ENCODE measurements around the gene BHMT. TPM values are rescaled to one million over a fixed set of nuclear protein-coding genes. Genes with fewer than 3 reads are reported as not detected.

BHMT gene
- total RNA-seq, 3 donors from 2014 or later (not counting 1 experiment from before 2014, with no cell fraction given) = not detected

- ATAC-seq = no peak
- intact Hi-C loops (cut with micrococcal nuclease) = no loop called here
- H3K4me3 Mint-ChIP-seq = no peak overlapping the region
- H3K4me1 Mint-ChIP-seq = no peaks in the 10 kb centered on the region
- WGBS (ENCODE audit: insufficient coverage) = 69% methylated on average over 3 of the region's 3 CpGs
- H3K9me3 Mint-ChIP-seq = no peaks in the 10 kb centered on the region
- H3K36me3 ChIP-seq (ENCODE audit: control insufficient read depth, insufficient read depth, low read length) = no peaks in the 10 kb centered on the region
- TF ChIP-seq, protein P1, sequence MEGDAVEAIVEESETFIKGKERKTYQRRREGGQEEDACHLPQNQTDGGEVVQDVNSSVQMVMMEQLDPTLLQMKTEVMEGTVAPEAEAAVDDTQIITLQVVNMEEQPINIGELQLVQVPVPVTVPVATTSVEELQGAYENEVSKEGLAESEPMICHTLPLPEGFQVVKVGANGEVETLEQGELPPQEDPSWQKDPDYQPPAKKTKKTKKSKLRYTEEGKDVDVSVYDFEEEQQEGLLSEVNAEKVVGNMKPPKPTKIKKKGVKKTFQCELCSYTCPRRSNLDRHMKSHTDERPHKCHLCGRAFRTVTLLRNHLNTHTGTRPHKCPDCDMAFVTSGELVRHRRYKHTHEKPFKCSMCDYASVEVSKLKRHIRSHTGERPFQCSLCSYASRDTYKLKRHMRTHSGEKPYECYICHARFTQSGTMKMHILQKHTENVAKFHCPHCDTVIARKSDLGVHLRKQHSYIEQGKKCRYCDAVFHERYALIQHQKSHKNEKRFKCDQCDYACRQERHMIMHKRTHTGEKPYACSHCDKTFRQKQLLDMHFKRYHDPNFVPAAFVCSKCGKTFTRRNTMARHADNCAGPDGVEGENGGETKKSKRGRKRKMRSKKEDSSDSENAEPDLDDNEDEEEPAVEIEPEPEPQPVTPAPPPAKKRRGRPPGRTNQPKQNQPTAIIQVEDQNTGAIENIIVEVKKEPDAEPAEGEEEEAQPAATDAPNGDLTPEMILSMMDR (IDR thresholded peaks at IDR 0.05) = no peak
- no peak overlapping the region for H3K27ac ChIP-seq (ENCODE audit: low read length)
- no peaks in the 10 kb centered on the region for H3K27me3 ChIP-seq (ENCODE audit: control insufficient read depth, insufficient read depth, low read length)
- no peaks in the 10 kb centered on the region for H3K9me3 ChIP-seq (ENCODE audit: control insufficient read depth, insufficient read depth, low read length)
- no peak for DNase-seq
- peaks cover 9 to 17% of the 10 kb centered on the region in 2 donors for H3K27me3 Mint-ChIP-seq (ENCODE audit: low read depth in 2 of 2)
- no peak overlapping the region for H3K4me3 ChIP-seq (ENCODE audit: low read length)
- no peak overlapping the region for H3K27ac Mint-ChIP-seq
- no peaks in the 10 kb centered on the region for H3K36me3 Mint-ChIP-seq
- no peaks in the 10 kb centered on the region for H3K4me1 ChIP-seq (ENCODE audit: control insufficient read depth, insufficient read depth, low read length)
Observed at GRCh38 chr5:79140553-79140952, 28.9 kb downstream of the BHMT start.

DNA sequence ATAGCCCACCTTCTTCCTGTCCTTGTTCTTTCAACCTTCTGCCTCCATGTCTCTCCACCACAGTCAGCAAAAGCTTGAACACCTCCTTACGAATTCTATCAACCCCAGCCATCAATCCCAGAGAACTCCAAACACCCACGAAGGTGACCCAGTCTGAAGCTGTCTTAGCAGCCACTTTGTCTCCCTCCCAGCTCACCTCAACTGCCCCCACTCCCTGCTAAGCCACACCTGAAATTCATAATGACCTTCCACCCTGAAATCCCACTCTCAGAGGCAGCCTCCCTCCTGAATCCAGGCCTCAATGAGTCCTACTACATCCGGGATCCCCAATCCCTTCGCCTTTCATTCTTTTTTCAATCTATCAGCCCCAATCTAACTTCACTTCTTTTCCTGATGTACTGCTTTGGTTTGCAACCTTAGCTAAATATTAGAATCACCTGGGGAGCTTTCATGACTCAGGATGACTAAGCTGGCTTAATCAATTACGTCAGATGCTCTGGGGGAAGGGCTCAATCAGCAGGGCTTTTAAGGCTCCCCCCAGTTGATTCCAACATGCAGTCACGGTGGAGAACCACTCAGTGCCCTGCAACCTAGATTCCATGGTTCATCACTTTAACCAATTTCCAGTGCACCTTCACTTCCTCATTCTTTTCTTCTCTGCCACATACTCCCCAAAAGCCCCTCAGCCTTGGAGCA lies 32.2 kb downstream of the BHMT start:
- no peaks in the 10 kb centered on the region for H3K9me3 ChIP-seq (ENCODE audit: control insufficient read depth, insufficient read depth, low read length)
- TF ChIP-seq, protein P1 (IDR thresholded peaks at IDR 0.05) = no peak
- H3K4me3 ChIP-seq (ENCODE audit: low read length) = no peak overlapping the region
- Mint-ChIP-seq H3K4me1 (no peaks in the 10 kb centered on the region), H3K36me3 (no peaks in the 10 kb centered on the region), H3K9me3 (no peaks in the 10 kb centered on the region), H3K27ac (no peak overlapping the region), H3K27me3 (ENCODE audit: low read depth in 2 of 2) (peaks cover 9 to 17% of the 10 kb centered on the region in 2 donors), H3K4me3 (no peak overlapping the region)
- H3K27ac ChIP-seq (ENCODE audit: low read length) = no peak overlapping the region
- DNase-seq (no peak), ATAC-seq (no peak)
- intact Hi-C loops (cut with micrococcal nuclease) = no loop called here
- H3K36me3 ChIP-seq (ENCODE audit: control insufficient read depth, insufficient read depth, low read length) = no peaks in the 10 kb centered on the region
- 79% methylated on average over 6 of the region's 6 CpGs for WGBS (ENCODE audit: insufficient coverage)
- H3K27me3 ChIP-seq (ENCODE audit: control insufficient read depth, insufficient read depth, low read length) = no peaks in the 10 kb centered on the region
- no peaks in the 10 kb centered on the region for H3K4me1 ChIP-seq (ENCODE audit: control insufficient read depth, insufficient read depth, low read length)

- H3K27me3 Mint-ChIP-seq (ENCODE audit: low read depth in 2 of 2) = peaks cover 9 to 13% of the 10 kb centered on the region in 2 donors
- TF ChIP-seq, protein P1 (IDR thresholded peaks at IDR 0.05) = no peak
- no peaks in the 10 kb centered on the region for H3K9me3 Mint-ChIP-seq
- Histone ChIP-seq H3K4me3 (ENCODE audit: low read length) (no peak overlapping the region), H3K9me3 (ENCODE audit: control insufficient read depth, insufficient read depth, low read length) (no peaks in the 10 kb centered on the region), H3K36me3 (ENCODE audit: control insufficient read depth, insufficient read depth, low read length) (no peaks in the 10 kb centered on the region), H3K27me3 (ENCODE audit: control insufficient read depth, insufficient read depth, low read length) (no peaks in the 10 kb centered on the region), H3K27ac (ENCODE audit: low read length) (no peak overlapping the region), H3K4me1 (ENCODE audit: control insufficient read depth, insufficient read depth, low read length) (no peaks in the 10 kb centered on the region)
- H3K27ac Mint-ChIP-seq = no peak overlapping the region
- no peaks in the 10 kb centered on the region for H3K4me1 Mint-ChIP-seq
- ATAC-seq (no peak), DNase-seq (no peak)
- no peaks in the 10 kb centered on the region for H3K36me3 Mint-ChIP-seq
- no peak overlapping the region for H3K4me3 Mint-ChIP-seq
- intact Hi-C loops (cut with micrococcal nuclease) = no loop called here
Observed at GRCh38 chr5:79147076-79147475, 35.5 kb downstream of the BHMT start.

DNA sequence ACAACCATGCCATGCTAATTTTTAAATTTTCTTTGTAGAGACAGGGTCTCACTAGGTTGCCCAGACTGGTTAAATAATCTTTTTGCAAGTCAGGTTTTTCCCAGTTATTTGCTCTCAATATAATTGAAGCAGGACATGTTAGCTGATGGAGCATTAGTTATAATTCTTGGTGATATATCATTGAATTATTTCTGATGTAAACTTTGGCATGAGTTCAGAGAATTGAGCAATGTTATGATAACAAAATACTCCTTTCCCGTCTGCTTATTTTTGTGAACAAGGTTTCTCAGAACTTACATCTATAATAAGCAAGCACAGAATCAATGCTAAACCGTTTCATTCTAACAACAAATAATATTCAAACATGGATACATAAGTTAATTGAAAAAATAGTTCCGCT lies 37.8 kb downstream of the BHMT start:
- no peaks in the 10 kb centered on the region for H3K4me1 Mint-ChIP-seq
- H3K27ac Mint-ChIP-seq = no peak overlapping the region
- H3K36me3 Mint-ChIP-seq = no peaks in the 10 kb centered on the region
- Histone ChIP-seq H3K36me3 (ENCODE audit: control insufficient read depth, insufficient read depth, low read length) (no peaks in the 10 kb centered on the region), H3K4me3 (ENCODE audit: low read length) (no peak overlapping the region), H3K27ac (ENCODE audit: low read length) (no peak overlapping the region), H3K9me3 (ENCODE audit: control insufficient read depth, insufficient read depth, low read length) (no peaks in the 10 kb centered on the region), H3K4me1 (ENCODE audit: control insufficient read depth, insufficient read depth, low read length) (no peaks in the 10 kb centered on the region), H3K27me3 (ENCODE audit: control insufficient read depth, insufficient read depth, low read length) (no peaks in the 10 kb centered on the region)
- no peak for DNase-seq
- TF ChIP-seq, protein P1 (IDR thresholded peaks at IDR 0.05) = no peak
- no peak for ATAC-seq
- H3K27me3 Mint-ChIP-seq (ENCODE audit: low read depth in 2 of 2) = peaks cover 3 to 4% of the 10 kb centered on the region in 2 donors
- WGBS (ENCODE audit: insufficient coverage) = 79% methylated on average over 2 of the region's 3 CpGs
- intact Hi-C loops (cut with micrococcal nuclease) = no loop called here
- H3K4me3 Mint-ChIP-seq = no peak overlapping the region
- no peaks in the 10 kb centered on the region for H3K9me3 Mint-ChIP-seq

All from natural killer cell (primary cell).